Heart left ventricle (tissue), 16 donors: ENCODE measurements around the gene SNAP23. TPM values are rescaled to one million over a fixed set of nuclear protein-coding genes. Genes with fewer than 3 reads are reported as not detected.

Experiments used
- ATAC-seq, 4 donors: fragments of 200-7000 bp; cut with Tn5 transposase; one replicate each; pipeline ENCODE4 v1.9.1; 2020 to 2022; ENCODE audit warnings: moderate library complexity in 4 of 4, mild to moderate bottlenecking in 3 of 4, moderate number of reproducible peaks in 1 of 4
- DNase-seq, 5 donors: peaks; one replicate each; pipeline ENCODE4 v3.0.0-alpha.2; 2020
- H3K27ac ChIP-seq, 12 donors: fragments of 200-600 bp; sonication (generic) in 4 of 12; one replicate each; pipeline versions ENCODE4 v1.5.0 to v1.8.0; 2016 to 2022; ENCODE audit warnings: mild to moderate bottlenecking in 2 of 12
- H3K27me3 ChIP-seq, 9 donors: fragments of 200-600 bp; sonication (generic) in 2 of 9; one replicate each; pipeline versions ENCODE4 v1.5.1 to v1.8.0; 2016 to 2022; ENCODE audit warnings: mild to moderate bottlenecking in 3 of 9
- H3K36me3 ChIP-seq, 9 donors: fragments of 200-600 bp; sonication (generic) in 2 of 9; one replicate each; pipeline versions ENCODE4 v1.5.0 to v1.8.0; 2018 to 2022; ENCODE audit warnings: mild to moderate bottlenecking in 2 of 9
- H3K4me1 ChIP-seq, 12 donors: fragments of 200-600 bp; sonication (generic) in 4 of 12; one replicate each; pipeline versions ENCODE4 v1.5.0 to v1.8.0; 2016 to 2022; ENCODE audit warnings: mild to moderate bottlenecking in 3 of 12
- H3K4me3 ChIP-seq, 12 donors: fragments of 200-600 bp; sonication (generic) in 4 of 12; one replicate each; pipeline versions ENCODE4 v1.5.0 to v1.8.0; 2017 to 2022; ENCODE audit warnings: mild to moderate bottlenecking in 9 of 12, moderate library complexity in 4 of 12
- H3K9me3 ChIP-seq, 12 donors: fragments of 200-600 bp; sonication (generic) in 4 of 12; one replicate each; pipeline versions ENCODE4 v1.5.0 to v1.8.0; 2016 to 2022; ENCODE audit warnings: mild to moderate bottlenecking in 1 of 12
- CTCF ChIP-seq, 12 donors: fragments of 200-600 bp; sonication (generic) in 4 of 12; IDR thresholded peaks; one replicate each; pipeline versions ENCODE4 v1.5.0 to v1.8.0; 2018 to 2022; ENCODE audit warnings: antibody characterized with exemption in 12 of 12, mild to moderate bottlenecking in 5 of 12
- POLR2A ChIP-seq, 2 donors: fragments of 450-650 bp; IDR thresholded peaks; one replicate each; pipeline ENCODE4 v1.6.1; 2017; ENCODE audit warnings: antibody characterized with exemption in 2 of 2, mild to moderate bottlenecking in 2 of 2, moderate library complexity in 2 of 2
- WGBS, 4 donors: extraction: QIAGEN DNeasy Blood & Tissue Kit in 2 of 4; methylation state at CpG; one replicate each; pipeline versions ENCODE4 v1.1.5 to v1.1.7; 2013 to 2018; 5-methylcytosine and 5-hydroxymethylcytosine counted together
- intact Hi-C, 10 donors: fragments of 100-400 bp; cut with DNase I; formaldehyde crosslinking; loops; one replicate each; pipeline versions ENCODE4 v1.11.1 to v1.14.2; 2022
- polyA plus RNA-seq, 2 donors: library from polyadenylated mRNA; stranded (reverse); fragments of 200-250 nt; gene quantifications; one replicate each; pipeline ENCODE4 v1.2.3, GENCODE V29; 2013
- total RNA-seq, 9 donors: library from RNA; depleted of rRNA in 2 of 9; stranded (reverse); fragments of >200 nt in 2 of 9; fragmentation: NEBNext Ultra II Directional in 3 of 9; extraction: Animal tissue kit (Norgen Biotek cat#: 25700) in 3 of 9; gene quantifications; one replicate each; pipeline versions ENCODE4 v1.1.0 to v1.2.4, GENCODE V29; 2016 to 2023
- donor health status: ischemic (EF 13 %, LVEDD 7.1; RV severe dilation, severe dysfunction).
- donor health status: healthy with polysubstance abuse.
- donor health status: DM: no; HTN: yes; CAD: no.
- donor health status: DM: no; HTN: no; CAD: no.
- donor health status: ischemic (EF 25% LVEDD 6.9; RV normal size, moderate dysfunction).
- donor health status: ischemic (EF 25% LVEDD 5.7; RV mildly dilated, moderate dysfunction).
- donor health status: healthy.
- donor health status: DM: yes; HTN: yes; CAD: no.
- donor health status: ischemic (EF 35%, LVEDD 5.7; RV mildly dilated, moderate dysfunction).
- donor health status: nonischemic (EF 11% LVEDD 7.7; RV severe dilation, severe dysfunction).
- donor health status: DM: yes; HTN: yes; CAD: no.
- donor health status: PGD.
- donor health status: ischemic (EF 29% LVEDD 5.4; RV normal size, mild dysfunction).
- donor health status: nonischemic (EF 23%, LVEDD 6.1; RV moderate dilation, normal function).

The SNAP23 gene
- total and polyA plus RNA-seq, 11 donors = 28.6 to 74.8 (median 37.9) TPM

- Histone ChIP-seq H3K9me3 (no peaks in the 10 kb centered on the region), H3K27me3 (no peaks in the 10 kb centered on the region), H3K36me3 (peaks cover 0 to 13% (median 0%) of the 10 kb centered on the region in 9 donors), H3K4me3 (no peak overlapping the region), H3K4me1 (peaks cover 0 to 83% (median 33%) of the 10 kb centered on the region in 12 donors), H3K27ac (peak overlapping the region in 1 of 12 donors; percentile 53)
- DNase-seq (no peak), ATAC-seq (no peak)
- intact Hi-C loops = no loop called here
- WGBS, 4 donors = 85 to 93% (median 89%) methylated on average over 1 of the region's 1 CpG
- TF ChIP-seq POLR2A (IDR thresholded peaks at IDR 0.05) (no peak), CTCF (IDR thresholded peaks at IDR 0.05) (no peak)
These were observed 8.4 kb downstream of the SNAP23 start for GRCh38 chr15:42503825-42504224.

DNA sequence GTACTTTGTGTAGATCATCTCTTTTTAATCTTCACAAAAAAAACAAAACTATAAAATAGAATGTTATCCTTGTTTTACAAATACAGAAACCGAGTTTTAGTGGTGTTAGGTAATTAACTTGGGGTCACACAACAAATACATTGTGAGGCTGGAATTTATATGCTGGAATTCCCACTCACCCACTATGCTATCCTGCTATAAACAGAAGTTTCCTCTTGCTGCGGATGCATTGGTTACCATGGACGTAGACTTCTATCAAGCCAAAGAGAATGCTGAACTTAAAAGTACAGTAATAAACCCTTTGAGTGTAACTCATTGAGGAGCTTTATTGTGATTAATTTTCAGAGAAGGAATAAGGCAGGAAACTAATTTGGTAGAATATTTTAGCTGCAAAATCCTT, 9.2 kb downstream of the SNAP23 start:
- DNase-seq (no peak), ATAC-seq (no peak)
- Histone ChIP-seq H3K4me1 (peaks cover 0 to 76% (median 29%) of the 10 kb centered on the region in 12 donors), H3K4me3 (no peak overlapping the region), H3K9me3 (no peaks in the 10 kb centered on the region), H3K27ac (no peak overlapping the region), H3K27me3 (no peaks in the 10 kb centered on the region), H3K36me3 (peaks cover 0 to 13% (median 0%) of the 10 kb centered on the region in 9 donors)
- 74 to 80% (median 77%) methylated on average over 3 of the region's 3 CpGs for WGBS, 4 donors
- intact Hi-C loops = no loop called here
- TF ChIP-seq CTCF (IDR thresholded peaks at IDR 0.05) (no peak), POLR2A (IDR thresholded peaks at IDR 0.05) (no peak)

DNA sequence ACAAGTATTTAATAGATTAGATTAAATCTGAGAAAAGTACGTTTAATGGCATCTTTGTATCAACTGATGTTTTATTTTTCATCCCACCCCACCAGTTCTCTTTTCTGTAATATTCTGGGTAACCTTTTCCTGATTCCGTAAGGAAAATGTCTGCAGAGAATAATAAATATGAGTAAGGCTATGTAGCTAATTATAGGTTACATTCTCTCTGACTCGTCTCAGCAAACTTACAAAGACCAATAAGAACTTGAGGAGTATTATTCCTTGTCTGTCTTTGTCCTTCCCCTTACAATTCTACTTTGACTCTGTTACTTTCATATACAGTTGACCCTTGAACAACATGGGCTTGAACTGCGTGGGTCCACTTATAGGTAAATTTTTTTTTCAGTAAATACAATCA, 12.1 kb downstream of the SNAP23 start:
- ATAC-seq (no peak), DNase-seq (no peak)
- intact Hi-C loops = no loop called here
- Histone ChIP-seq H3K4me1 (peaks cover 0 to 73% (median 30%) of the 10 kb centered on the region in 12 donors), H3K27me3 (no peaks in the 10 kb centered on the region), H3K27ac (no peak overlapping the region), H3K9me3 (no peaks in the 10 kb centered on the region), H3K36me3 (peaks cover 0 to 15% (median 1%) of the 10 kb centered on the region in 9 donors), H3K4me3 (no peak overlapping the region)
- WGBS, 4 donors = 67 to 75% (median 71%) methylated on average over 4 of the region's 4 CpGs
- TF ChIP-seq CTCF (IDR thresholded peaks at IDR 0.05) = no peak
- TF ChIP-seq POLR2A (IDR thresholded peaks at IDR 0.05) = no peak

- intact Hi-C loops = no loop called here
- ATAC-seq = peak; percentile 55 to 76 (median 75)
- 17 to 27% (median 23%) methylated on average over 9 of the region's 9 CpGs for WGBS, 4 donors
- Histone ChIP-seq H3K27ac (peak overlapping the region in 8 of 12 donors; percentile 4 to 70 (median 26)), H3K4me3 (peak overlapping the region in 2 of 12 donors; percentile 3 to 7), H3K4me1 (peaks cover 0 to 65% (median 28%) of the 10 kb centered on the region in 12 donors), H3K9me3 (no peaks in the 10 kb centered on the region), H3K27me3 (no peaks in the 10 kb centered on the region), H3K36me3 (peaks cover 0 to 23% (median 9%) of the 10 kb centered on the region in 9 donors)
- TF ChIP-seq CTCF (IDR thresholded peaks at IDR 0.05) (peak in 3 of 12 donors; percentile 16 to 33 (median 25)), POLR2A (IDR thresholded peaks at IDR 0.05) (no peak)
- no peak for DNase-seq
These were observed 12.8 kb downstream of the SNAP23 start for GRCh38 chr15:42508263-42508690.
